ENCODE results near the gene SERPIND1. TPM values are rescaled to one million over a fixed set of nuclear protein-coding genes. Genes with fewer than 3 reads are reported as not detected.

The SERPIND1 gene
- not detected for total RNA-seq

- TF ChIP-seq, protein P1, sequence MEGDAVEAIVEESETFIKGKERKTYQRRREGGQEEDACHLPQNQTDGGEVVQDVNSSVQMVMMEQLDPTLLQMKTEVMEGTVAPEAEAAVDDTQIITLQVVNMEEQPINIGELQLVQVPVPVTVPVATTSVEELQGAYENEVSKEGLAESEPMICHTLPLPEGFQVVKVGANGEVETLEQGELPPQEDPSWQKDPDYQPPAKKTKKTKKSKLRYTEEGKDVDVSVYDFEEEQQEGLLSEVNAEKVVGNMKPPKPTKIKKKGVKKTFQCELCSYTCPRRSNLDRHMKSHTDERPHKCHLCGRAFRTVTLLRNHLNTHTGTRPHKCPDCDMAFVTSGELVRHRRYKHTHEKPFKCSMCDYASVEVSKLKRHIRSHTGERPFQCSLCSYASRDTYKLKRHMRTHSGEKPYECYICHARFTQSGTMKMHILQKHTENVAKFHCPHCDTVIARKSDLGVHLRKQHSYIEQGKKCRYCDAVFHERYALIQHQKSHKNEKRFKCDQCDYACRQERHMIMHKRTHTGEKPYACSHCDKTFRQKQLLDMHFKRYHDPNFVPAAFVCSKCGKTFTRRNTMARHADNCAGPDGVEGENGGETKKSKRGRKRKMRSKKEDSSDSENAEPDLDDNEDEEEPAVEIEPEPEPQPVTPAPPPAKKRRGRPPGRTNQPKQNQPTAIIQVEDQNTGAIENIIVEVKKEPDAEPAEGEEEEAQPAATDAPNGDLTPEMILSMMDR (IDR thresholded peaks at IDR 0.05): no peak
- no peak for TF ChIP-seq POLR2A (IDR thresholded peaks at IDR 0.05)
- DNase-seq: peak in 1 of 4 donors; percentile 29
- no peak within 1 kb of the TSS for H3K4me3 ChIP-seq
- no peaks in the 10 kb centered on the region for H3K9me3 ChIP-seq
- no peak within 1 kb of the TSS for H3K27ac ChIP-seq
- H3K36me3 ChIP-seq (replicated peaks in 1 of 2; ENCODE audit: insufficient read depth in 1 of 2, low read depth in 2 of 2): no peaks in the 10 kb centered on the region
- 60 to 66% methylated on average over 3 to 4 of the region's 4 CpGs for WGBS, 2 donors
- H3K4me1 ChIP-seq: peaks cover 17% of the 10 kb centered on the region
- intact Hi-C loops (cut with DNase I): no loop called here
- H3K27me3 ChIP-seq: no peaks in the 10 kb centered on the region
- no peak for ATAC-seq
These were observed at the start of gene SERPIND1 for GRCh38 chr22:20773793-20774212. SERPIND1 (plus strand) TSS chr22:20774113; CDS start chr22:20779313, 5,200 bp downstream.

GRCh38 chr22:20724676-20725454, 49.0 kb upstream of the SERPIND1 start:
- Histone ChIP-seq H3K27ac (no peak overlapping the region), H3K27me3 (no peaks in the 10 kb centered on the region), H3K9me3 (no peaks in the 10 kb centered on the region), H3K4me3 (no peak overlapping the region), H3K36me3 (replicated peaks in 1 of 2; ENCODE audit: insufficient read depth in 1 of 2, low read depth in 2 of 2) (peaks cover 5 to 22% of the 10 kb centered on the region in 2 donors), H3K4me1 (no peaks in the 10 kb centered on the region)
- no peak for ATAC-seq
- TF ChIP-seq POLR2A (IDR thresholded peaks at IDR 0.05): no peak
- TF ChIP-seq, protein P1 (IDR thresholded peaks at IDR 0.05): no peak
- 87 to 97% methylated on average over 9 of the region's 9 CpGs for WGBS, 2 donors
- intact Hi-C loops (cut with DNase I): no loop called here
- DNase-seq: no peak

DNA sequence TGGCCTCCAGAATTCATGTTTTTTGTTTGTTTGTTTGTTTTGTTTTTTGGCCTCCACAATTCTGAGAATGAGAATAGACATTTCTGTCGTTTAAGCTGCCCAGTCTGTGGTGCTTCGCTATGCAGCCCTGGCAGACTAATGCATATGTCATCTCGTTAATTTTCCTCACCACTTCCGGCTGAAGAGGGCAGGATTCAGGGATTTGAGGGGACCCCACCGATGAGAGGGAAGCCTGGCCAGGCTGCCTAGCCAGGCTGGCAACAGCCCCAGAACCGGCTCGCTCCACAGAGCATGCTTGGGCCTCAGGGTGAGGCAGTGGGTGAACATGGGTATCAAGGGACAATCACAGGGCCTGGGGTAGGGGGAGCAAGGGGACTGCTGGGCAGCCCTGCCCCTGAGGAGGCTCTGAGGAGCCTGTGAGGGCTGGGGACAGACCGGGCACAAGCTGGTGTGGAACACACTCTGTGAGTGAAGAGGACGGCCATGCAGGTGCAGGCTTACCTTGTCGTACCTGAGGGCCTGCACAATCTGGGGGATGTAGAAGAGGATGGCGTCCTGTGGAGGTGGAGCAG, 47.8 kb upstream of the SERPIND1 start:
- WGBS, 2 donors: 78 to 81% methylated on average over 7 to 11 of the region's 11 CpGs
- Histone ChIP-seq H3K4me3 (no peak overlapping the region), H3K27me3 (no peaks in the 10 kb centered on the region), H3K4me1 (no peaks in the 10 kb centered on the region), H3K9me3 (no peaks in the 10 kb centered on the region), H3K27ac (no peak overlapping the region), H3K36me3 (replicated peaks in 1 of 2; ENCODE audit: insufficient read depth in 1 of 2, low read depth in 2 of 2) (peaks cover 5 to 22% of the 10 kb centered on the region in 2 donors)
- ATAC-seq: no peak
- intact Hi-C loops (cut with DNase I): no loop called here
- DNase-seq: no peak
- TF ChIP-seq POLR2A (IDR thresholded peaks at IDR 0.05): no peak
- TF ChIP-seq, protein P1 (IDR thresholded peaks at IDR 0.05): no peak

DNA sequence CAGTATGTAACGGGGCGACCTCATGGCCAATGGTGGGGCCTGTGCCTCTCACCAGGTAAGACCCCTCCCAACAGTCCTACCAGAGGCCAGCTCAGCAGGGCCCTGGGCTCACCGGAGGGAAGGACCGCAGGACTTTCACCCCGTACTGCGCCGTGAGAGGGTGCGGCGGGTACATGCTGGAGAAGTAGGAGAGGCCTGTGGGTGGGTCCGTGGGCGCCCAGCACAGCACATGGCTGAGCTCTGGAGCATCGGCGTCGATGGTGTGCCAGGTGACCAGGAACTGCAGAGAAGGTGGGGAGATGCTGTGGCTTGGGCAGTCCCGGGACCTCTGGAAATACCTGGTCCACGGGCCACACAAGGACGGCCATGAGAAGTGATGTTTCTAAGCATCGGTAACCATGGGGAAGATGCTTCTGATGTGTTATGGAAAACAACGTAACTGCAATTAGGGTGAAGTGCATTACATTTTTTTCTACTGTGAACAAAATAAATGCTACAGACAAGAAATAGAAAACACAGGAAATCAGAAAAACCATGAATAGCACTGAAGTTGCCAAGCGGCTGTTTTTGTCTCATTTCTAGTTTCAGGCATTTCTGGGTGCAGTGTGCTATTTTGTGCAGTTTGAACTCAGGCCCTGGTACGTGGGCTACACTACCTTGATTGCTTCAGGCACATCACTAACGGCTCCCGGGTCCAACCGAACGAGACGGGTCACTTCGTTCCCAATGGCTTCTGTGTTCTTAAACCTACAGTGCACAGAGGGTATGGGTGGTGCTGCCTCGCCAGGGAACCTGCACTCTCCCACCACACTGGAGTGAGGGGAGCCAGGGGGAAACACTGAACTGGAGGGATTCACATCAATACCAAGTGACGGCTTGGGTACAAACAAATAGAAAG, 46.5 kb upstream of the SERPIND1 start:
- 90 to 91% methylated on average over 25 to 29 of the region's 29 CpGs for WGBS, 2 donors
- ATAC-seq (no peak), DNase-seq (no peak)
- Histone ChIP-seq H3K9me3 (no peaks in the 10 kb centered on the region), H3K27me3 (no peaks in the 10 kb centered on the region), H3K4me1 (no peaks in the 10 kb centered on the region), H3K4me3 (no peak overlapping the region), H3K36me3 (replicated peaks in 1 of 2; ENCODE audit: insufficient read depth in 1 of 2, low read depth in 2 of 2) (peaks cover 5 to 22% of the 10 kb centered on the region in 2 donors), H3K27ac (no peak overlapping the region)
- TF ChIP-seq POLR2A (IDR thresholded peaks at IDR 0.05): no peak
- TF ChIP-seq, protein P1 (IDR thresholded peaks at IDR 0.05): no peak
- intact Hi-C loops (cut with DNase I): no loop called here
